22Rv1 (cell line): ENCODE measurements around the gene COL4A1.

ENCODE experiments used
- H3K27ac ChIP-seq: fragments of 450-650 bp; 2 replicates; pipeline ENCODE4 v1.5.1; 2017
- ZFX ChIP-seq: fragments of 450-650 bp; IDR thresholded peaks from 2 replicates; pipeline ENCODE4 v1.6.1; 2017; ENCODE audit warnings: antibody characterized with exemption, borderline replicate concordance
- TF ChIP-seq, protein P1 (sequence below): fragments of 450-650 bp; IDR thresholded peaks from 2 replicates; pipeline ENCODE4 v1.5.1; 2017; ENCODE audit warnings: mild to moderate bottlenecking

COL4A1 gene

DNA sequence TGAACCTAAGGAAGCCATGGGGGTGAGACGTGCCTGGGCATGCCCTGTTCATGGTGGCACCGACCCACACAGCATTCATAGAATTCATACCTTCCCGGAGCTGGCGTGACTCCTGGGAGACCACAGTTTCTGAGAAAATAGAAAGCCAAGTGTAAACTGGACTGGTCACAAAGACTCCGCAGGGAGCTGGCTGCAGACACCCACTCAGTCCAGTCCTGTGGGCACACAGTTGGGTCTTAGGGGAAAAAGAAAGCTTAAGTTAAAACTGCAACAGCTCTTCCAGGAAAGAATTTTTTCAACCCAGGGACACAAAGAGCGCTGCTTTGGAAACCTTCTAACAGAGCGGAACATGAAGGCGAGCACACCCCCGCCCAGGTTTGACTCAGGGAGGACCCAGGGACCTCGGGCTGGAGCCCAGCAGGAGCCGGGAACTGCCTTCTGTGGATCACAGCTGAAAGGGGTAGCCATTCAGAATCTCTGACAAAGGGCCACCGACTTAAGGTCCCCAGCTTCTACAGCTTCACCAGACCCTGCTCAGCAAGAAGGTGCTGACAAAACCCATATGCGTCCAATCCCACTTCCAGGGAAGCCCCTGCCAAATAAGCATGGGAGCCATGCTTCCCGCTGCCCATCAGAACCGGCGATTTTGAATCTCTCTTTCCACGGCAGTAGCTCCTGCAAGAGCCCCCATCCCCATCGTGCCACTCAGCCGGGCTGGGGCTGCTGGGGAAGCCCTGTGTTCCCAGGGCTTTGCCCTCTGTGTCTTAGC lies 183.7 kb downstream of the COL4A1 start:
- no peak for TF ChIP-seq ZFX
- no peak overlapping the region for H3K27ac ChIP-seq

DNA sequence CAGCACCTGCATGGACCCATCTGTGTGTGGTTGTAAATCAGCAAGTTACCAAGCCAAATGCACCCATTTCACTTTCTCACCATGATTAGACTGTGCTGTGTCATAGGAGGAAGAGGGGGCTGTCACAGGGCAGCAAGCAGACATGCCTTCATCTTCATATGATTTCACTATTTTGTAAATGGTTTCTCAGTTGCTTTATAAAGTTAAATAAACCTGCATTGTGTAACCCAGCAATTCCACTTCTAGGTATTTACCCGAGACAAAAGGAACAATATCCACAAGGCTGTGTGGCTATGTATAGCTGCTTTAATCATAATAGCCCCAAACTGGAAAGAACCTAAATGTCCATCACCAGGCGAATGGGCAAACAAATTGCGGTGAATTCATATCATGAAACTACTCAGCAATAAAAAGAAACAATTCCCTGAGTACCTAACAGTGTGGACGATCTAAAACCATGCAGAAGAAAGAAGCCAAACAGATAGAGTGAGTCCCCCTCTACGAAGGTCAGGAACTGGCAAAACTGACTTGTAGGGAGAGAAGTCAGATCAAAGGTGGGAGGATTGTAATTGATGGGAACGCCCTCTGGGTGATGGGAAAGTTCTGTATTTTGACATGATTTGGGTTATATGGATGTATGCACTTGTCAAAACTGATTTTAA lies 185.4 kb downstream of the COL4A1 start:
- TF ChIP-seq, protein P1, sequence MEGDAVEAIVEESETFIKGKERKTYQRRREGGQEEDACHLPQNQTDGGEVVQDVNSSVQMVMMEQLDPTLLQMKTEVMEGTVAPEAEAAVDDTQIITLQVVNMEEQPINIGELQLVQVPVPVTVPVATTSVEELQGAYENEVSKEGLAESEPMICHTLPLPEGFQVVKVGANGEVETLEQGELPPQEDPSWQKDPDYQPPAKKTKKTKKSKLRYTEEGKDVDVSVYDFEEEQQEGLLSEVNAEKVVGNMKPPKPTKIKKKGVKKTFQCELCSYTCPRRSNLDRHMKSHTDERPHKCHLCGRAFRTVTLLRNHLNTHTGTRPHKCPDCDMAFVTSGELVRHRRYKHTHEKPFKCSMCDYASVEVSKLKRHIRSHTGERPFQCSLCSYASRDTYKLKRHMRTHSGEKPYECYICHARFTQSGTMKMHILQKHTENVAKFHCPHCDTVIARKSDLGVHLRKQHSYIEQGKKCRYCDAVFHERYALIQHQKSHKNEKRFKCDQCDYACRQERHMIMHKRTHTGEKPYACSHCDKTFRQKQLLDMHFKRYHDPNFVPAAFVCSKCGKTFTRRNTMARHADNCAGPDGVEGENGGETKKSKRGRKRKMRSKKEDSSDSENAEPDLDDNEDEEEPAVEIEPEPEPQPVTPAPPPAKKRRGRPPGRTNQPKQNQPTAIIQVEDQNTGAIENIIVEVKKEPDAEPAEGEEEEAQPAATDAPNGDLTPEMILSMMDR = no peak
- TF ChIP-seq ZFX = no peak
- H3K27ac ChIP-seq = no peak overlapping the region

DNA sequence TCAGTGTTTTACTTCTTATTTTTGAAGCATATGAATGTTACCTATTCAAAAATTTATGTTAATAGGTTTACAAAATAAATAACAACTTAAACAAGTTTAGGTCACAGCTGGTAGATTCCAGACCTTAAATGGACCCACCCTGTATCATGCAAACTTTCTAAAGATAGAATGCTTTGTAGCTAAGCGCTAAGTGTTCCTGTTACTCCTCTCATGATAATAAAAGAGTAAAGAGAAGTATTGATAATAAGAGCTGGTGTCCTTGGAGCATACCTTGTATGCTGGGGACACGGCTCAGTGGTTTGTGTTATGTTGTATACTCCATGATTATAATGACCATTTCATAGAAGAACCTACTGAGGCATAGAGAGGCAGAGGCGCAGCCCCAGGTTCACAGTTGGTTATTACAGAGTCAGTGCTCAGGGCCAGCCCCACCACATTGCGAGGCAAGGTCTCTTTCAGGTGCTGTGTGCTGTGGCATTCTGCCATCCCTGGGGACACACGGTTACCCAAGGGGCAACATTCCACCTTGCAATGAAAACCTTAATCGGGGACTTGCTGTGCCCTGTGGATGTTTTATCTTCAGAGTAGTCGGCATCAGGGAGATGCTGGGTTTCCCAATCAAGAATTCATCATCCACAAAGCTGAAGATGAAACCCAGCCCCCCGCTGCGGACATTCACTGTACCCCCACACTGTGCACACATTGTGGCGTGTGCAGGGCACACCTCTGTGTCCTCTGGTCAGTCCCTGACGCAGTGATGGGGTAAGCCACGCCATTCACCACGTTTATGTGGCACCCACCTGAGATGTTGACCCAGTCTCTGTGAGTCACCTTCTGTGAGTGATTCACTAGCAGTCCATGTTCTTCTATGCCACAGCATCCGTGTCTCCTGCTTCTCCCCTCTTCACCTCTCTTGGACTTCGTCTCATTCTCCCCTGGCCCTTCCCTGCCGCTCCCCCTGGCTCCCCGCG lies 186.7 kb downstream of the COL4A1 start:
- TF ChIP-seq, protein P1 = no peak
- no peak for TF ChIP-seq ZFX
- H3K27ac ChIP-seq = no peak overlapping the region

DNA sequence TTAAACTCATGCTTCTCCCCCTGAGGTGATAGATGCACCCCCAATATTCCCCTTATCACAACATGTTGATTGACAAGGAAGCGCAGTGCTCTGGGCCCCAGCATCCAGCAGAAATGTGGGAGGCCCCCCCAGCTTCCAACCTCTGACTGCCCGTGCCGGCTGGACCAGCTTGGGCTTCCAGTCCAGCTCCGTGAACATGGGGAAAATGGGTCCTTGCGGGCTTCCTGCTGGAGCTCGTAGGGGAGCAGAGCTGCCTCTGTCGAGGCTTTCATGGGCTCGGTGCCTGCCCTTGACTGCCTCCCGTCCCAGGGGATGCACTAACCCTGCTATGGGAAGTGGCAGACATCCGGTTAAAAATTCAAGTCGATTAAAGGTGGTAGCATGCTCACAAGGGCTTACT lies 188.9 kb downstream of the COL4A1 start:
- TF ChIP-seq, protein P1 = no peak
- no peak overlapping the region for H3K27ac ChIP-seq

DNA sequence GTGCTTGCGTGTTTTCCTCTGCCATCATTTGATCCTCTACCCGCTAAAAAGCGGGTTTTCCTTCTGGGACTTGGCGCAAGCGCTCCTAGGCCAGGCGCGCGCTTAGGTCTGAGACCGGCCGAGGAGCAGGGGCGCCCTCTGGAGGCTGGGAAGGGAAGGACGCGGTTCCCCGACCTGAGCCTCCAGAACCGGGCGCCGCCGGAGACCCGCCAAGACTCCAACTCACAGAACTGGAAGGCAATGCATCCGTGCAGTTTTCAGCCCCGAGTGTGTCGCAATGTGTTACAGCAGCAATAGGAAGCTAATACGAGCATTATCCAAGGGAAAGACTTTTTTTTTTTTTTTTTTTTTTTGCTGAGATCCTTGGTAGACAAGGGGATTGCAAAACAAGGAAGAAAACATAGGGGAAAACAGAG lies 190.9 kb downstream of the COL4A1 start:
- no peak for TF ChIP-seq ZFX
- TF ChIP-seq, protein P1 = peak; percentile 98
- no peak overlapping the region for H3K27ac ChIP-seq

DNA sequence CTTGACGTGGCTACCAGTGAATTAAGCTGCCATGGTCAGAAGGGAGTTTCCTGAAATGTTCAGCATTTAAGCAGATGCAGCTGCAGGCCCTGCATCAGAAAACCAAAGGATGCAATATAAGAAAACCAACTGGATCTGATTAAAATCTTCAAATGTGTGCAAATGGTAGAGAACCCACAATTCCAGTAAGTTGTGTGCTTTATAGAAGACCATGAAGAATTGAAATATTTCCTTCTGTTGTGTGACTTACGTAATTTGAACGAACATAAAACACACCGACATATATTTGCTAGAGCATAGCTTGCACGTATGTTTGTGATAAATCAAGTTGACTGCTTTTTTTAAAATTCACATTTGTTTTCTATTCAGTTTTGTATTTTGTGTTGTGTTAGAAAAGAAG lies 191.4 kb downstream of the COL4A1 start:
- no peak for TF ChIP-seq ZFX
- TF ChIP-seq, protein P1 = no peak

DNA sequence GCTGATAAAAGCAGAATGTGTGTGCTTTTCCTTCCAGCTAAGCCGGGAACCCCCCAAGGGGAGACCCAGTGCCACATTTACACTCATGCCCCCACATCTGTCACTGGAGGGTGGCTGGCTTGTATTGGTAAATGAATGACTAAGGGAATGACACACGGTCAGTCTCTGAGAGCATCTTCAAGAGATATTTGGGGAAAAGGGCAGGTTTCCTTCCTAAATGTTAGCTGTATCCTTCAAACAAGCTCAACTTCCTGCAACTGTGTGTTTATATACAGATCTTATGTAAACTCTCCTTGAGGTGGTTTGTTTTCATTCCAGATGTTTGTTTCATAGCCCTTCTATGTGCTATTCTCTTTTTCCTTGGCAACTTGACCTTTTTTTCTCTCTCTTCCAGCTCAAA lies 192.6 kb downstream of the COL4A1 start:
- TF ChIP-seq ZFX = no peak
- H3K27ac ChIP-seq = no peak overlapping the region

More for the DNA sequence above, 191.4 kb downstream of the COL4A1 start:
- H3K27ac ChIP-seq = no peak overlapping the region

DNA sequence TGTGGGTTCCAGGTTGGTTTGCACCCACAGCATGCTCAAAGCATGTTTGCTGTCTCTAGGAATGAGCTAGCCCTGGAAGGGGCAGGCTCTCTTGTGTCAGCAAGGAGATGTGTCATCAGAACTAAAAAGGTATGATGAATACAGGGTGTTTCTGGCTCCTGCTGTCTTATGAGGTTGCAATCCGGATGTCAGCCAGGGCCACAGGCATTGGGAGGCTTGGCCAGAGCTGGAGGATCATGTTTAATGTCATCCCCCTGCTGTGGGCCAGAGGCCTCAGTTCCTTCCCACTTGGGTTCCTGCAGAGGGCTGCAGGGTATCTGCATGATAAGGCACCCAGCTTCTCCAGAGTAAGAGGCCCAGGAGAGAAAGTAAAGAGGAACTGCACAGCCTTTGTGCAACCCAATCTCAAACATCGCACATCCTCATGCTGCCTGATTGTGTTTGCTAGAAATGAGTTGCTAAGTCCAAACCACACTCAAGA lies 193.6 kb downstream of the COL4A1 start:
- TF ChIP-seq, protein P1 = no peak
- no peak for TF ChIP-seq ZFX
- no peak overlapping the region for H3K27ac ChIP-seq
